HL-60 (cell line): ENCODE measurements around the gene OBSL1.

ENCODE experiments used
- CTCF ChIP-seq: IDR thresholded peaks from one replicate; pipeline ENCODE4 v1.5.1; 2011; ENCODE audit warnings: low read length, control low read depth, inconsistent platforms; ENCODE audit not compliant: insufficient read depth
- POLR2AphosphoS5 ChIP-seq: IDR thresholded peaks from 2 replicates; pipeline ENCODE4 v1.6.1; 2012; ENCODE audit warnings: low read depth
- TF ChIP-seq, protein P1 (sequence below): IDR thresholded peaks from 2 replicates; pipeline ENCODE4 v1.6.1; 2012; ENCODE audit warnings: low read depth; ENCODE audit not compliant: insufficient replicate concordance

- TF ChIP-seq CTCF, result no peak
- TF ChIP-seq POLR2AphosphoS5, result no peak
- TF ChIP-seq, protein P1, sequence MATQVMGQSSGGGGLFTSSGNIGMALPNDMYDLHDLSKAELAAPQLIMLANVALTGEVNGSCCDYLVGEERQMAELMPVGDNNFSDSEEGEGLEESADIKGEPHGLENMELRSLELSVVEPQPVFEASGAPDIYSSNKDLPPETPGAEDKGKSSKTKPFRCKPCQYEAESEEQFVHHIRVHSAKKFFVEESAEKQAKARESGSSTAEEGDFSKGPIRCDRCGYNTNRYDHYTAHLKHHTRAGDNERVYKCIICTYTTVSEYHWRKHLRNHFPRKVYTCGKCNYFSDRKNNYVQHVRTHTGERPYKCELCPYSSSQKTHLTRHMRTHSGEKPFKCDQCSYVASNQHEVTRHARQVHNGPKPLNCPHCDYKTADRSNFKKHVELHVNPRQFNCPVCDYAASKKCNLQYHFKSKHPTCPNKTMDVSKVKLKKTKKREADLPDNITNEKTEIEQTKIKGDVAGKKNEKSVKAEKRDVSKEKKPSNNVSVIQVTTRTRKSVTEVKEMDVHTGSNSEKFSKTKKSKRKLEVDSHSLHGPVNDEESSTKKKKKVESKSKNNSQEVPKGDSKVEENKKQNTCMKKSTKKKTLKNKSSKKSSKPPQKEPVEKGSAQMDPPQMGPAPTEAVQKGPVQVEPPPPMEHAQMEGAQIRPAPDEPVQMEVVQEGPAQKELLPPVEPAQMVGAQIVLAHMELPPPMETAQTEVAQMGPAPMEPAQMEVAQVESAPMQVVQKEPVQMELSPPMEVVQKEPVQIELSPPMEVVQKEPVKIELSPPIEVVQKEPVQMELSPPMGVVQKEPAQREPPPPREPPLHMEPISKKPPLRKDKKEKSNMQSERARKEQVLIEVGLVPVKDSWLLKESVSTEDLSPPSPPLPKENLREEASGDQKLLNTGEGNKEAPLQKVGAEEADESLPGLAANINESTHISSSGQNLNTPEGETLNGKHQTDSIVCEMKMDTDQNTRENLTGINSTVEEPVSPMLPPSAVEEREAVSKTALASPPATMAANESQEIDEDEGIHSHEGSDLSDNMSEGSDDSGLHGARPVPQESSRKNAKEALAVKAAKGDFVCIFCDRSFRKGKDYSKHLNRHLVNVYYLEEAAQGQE, result no peak
Measured at GRCh38 chr2:219520079-219520478, 51.3 kb downstream of the OBSL1 start.
